Pancreas (tissue), 10 donors: ENCODE data around the gene AOC2. TPM values are rescaled to one million over a fixed set of nuclear protein-coding genes. Genes with fewer than 3 reads are reported as not detected.
"Not testable (repeated sequence)": the region's sequence is repeated elsewhere in the genome, so short reads cannot be mapped to it uniquely, and the experiment has no call there.

Source experiments
- ATAC-seq, 4 donors: fragments of 200-7000 bp; cut with Tn5 transposase; one replicate each; pipeline versions ENCODE4 v1.8.0 to v1.9.1; 2020; ENCODE audit warnings: mild to moderate bottlenecking in 4 of 4, moderate library complexity in 4 of 4
- DNase-seq, 6 donors: peaks; one replicate each; pipeline ENCODE4 v3.0.0-alpha.2; 2020
- FAIRE-seq: peaks from 2 replicates; lab custom pipeline; 2012; peaks lifted over from hg19 to GRCh38; lab: Jason Lieb, UNC
- H3K27ac ChIP-seq, 4 donors: fragments of 200-600 bp; sonication (generic); 1 replicate in 3 of 4; 2 replicates in 1 of 4; pipeline versions ENCODE4 v1.5.0 to v1.8.0; 2020
- H3K27me3 ChIP-seq, 4 donors: fragments of 200-600 bp; one replicate each; pipeline ENCODE4 v1.8.0; 2021
- H3K36me3 ChIP-seq, 3 donors: fragments of 200-600 bp; sonication (generic) in 1 of 3; one replicate each; pipeline versions ENCODE4 v1.5.0 to v1.8.0; 2020 to 2021
- H3K4me1 ChIP-seq, 3 donors: fragments of 200-600 bp; one replicate each; pipeline ENCODE4 v1.8.0; 2021
- H3K4me3 ChIP-seq, 4 donors: fragments of 200-600 bp; sonication (generic) in 2 of 4; one replicate each; pipeline versions ENCODE4 v1.5.0 to v1.8.0; 2020 to 2021
- H3K9me3 ChIP-seq, 4 donors: fragments of 200-600 bp; one replicate each; pipeline ENCODE4 v1.8.0; 2021
- CTCF ChIP-seq, 4 donors: fragments of 200-600 bp; sonication (generic) in 3 of 4; IDR thresholded peaks; one replicate each; pipeline versions ENCODE4 v1.5.0 to v1.8.0; 2021; ENCODE audit warnings: antibody characterized with exemption in 4 of 4
- WGBS, 2 donors: extraction: QIAGEN DNeasy Blood & Tissue Kit; methylation state at CpG; one replicate each; pipeline ENCODE4 v1.1.7; 2013; 5-methylcytosine and 5-hydroxymethylcytosine counted together
- intact Hi-C, 3 donors: fragments of 100-400 bp; cut with DNase I; formaldehyde crosslinking; loops; one replicate each; pipeline versions ENCODE4 v1.11.1 to v1.14.2; 2022
- polyA plus RNA-seq, 2 donors: library from polyadenylated mRNA; stranded (reverse); fragments of 200-250 nt; gene quantifications; one replicate each; pipeline ENCODE4 v1.2.3, GENCODE V29; 2013
- total RNA-seq, 6 donors: library from RNA; stranded (reverse); fragmentation: NEBNext Ultra II Directional in 4 of 6; extraction: Animal tissue kit (Norgen Biotek cat#: 25700) in 4 of 6; gene quantifications; one replicate each; pipeline versions ENCODE4 v1.2.1 to v1.2.4, GENCODE V29; 2021 to 2023
- donor health status: healthy with polysubstance abuse.
- donor health status: DM: no; HTN: no; CAD: no; lungs with moderate emphysema.
- donor health status: DM: no; HTN: no; CAD: no.
- donor health status: control.
- donor health status: control.
- donor health status: Bipolar disorder and iron deficiency.
- donor health status: DM: yes; HTN: yes; CAD: no.
- donor health status: DM: no; HTN: no; CAD: no.
- donor health status: DM: no; HTN: no; CAD: no.
- donor health status: DM: yes; HTN: yes; CAD: no.

Gene AOC2
- total and polyA plus RNA-seq, 8 donors: 0.37 to 1.7 (median 0.63) TPM

DNA sequence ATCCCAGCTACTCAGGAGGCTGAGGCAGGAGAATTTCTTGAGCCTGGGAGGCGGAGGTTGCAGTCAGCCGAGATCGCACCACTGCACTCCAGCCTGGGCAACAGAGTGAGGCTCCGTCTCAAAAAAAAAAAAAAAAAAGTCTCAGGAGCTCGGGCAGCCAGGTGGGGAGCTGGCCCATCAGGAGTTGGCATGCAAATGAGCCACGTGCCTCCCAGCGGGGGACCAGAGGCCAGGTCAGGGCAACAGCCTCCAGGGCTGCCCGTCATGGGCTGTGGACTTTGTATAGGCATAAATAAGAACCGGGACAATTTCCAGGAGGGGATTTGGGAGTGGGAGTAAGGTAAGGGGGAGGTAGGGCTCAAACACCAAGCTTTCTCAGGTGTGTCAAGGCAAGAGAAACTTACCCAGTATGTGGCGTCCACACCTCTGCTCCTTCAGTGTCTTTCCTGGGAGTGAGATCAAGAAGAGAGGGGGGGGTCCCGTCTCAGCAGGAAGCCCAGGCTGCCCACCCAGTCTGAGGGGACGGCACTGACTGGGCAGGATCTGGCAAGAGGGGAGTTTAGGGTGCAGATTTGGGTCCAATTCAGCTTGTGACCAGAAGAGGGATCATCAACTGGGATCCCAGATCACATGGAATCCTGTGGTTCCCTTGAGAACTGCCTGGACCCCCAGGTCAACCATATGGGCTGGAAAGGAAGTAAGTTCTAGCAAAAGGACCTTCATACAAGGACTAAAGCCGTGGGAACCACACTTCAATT lies 33.9 kb downstream of the AOC2 start:
- no peak for TF ChIP-seq CTCF (IDR thresholded peaks at IDR 0.05)
- WGBS, 2 donors: 43 to 51% methylated on average over 12 to 13 of the region's 13 CpGs
- Histone ChIP-seq H3K9me3 (no peaks in the 10 kb centered on the region), H3K27ac (no peak overlapping the region), H3K4me1 (no peaks in the 10 kb centered on the region), H3K27me3 (no peaks in the 10 kb centered on the region), H3K36me3 (no peaks in the 10 kb centered on the region), H3K4me3 (no peak overlapping the region)
- no peak for FAIRE-seq
- peak; percentile 47 to 85 (median 68) for ATAC-seq
- peak in 3 of 6 donors; percentile 35 to 54 (median 36) for DNase-seq
- intact Hi-C loops: no loop called here

DNA sequence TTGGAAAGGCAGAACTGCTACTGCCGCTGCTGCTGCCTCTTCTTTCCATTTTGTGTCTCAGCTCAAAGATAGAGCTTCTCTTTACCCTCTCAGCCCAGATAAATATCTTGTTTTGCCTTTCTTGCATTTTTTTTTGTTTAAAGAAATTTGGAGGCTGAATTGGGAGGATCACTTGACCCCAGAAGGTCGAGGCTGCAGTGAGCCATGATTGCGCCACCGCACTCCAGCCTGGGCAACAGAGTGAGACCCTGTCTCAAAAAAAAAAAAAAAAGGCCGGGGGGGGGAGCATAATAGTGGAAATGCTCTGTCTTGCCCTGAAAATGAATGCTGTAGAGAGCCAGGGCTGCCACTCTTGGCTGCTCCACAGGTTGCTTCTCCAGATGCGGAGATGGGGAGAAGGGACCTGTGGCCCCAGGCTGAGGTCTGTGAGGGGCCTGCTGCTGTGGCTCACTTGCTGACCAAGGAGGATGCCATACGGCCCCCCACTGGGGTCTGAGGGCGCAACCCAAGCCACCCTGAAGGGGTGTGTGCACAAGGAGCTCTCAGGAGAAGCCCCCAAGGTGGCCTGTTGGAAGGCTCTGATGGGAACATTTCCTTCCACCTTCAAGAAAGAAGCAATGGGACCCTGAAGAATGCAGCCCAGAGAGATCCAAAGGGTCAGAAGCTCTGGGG lies 34.7 kb downstream of the AOC2 start:
- DNase-seq (no peak), FAIRE-seq (no peak), ATAC-seq (no peak)

DNA sequence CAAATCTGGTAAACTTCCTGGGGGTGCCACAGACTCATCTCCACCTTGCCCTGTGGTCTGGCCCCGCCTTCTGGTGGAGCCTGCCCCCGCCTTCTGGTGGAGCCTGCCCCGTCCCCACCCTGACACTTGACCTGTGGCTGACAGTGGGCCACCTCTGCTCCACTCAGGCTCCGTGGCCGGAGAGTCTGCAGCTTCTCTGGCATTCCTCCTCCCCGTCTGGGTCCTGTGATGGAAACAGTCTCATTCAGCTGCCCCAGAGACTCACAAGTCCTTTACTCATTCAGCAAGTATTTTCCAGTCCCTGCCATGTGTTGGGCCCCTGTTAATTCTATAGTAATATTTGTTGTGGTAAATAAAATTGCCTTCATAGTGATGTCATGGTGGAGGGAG lies 35.2 kb downstream of the AOC2 start:
- Histone ChIP-seq H3K27me3 (no peaks in the 10 kb centered on the region), H3K36me3 (no peaks in the 10 kb centered on the region), H3K4me1 (no peaks in the 10 kb centered on the region), H3K27ac (no peak overlapping the region), H3K9me3 (no peaks in the 10 kb centered on the region), H3K4me3 (no peak overlapping the region)
- no peak for TF ChIP-seq CTCF (IDR thresholded peaks at IDR 0.05)
- WGBS, 2 donors: 84 to 85% methylated on average over 6 of the region's 6 CpGs
- no peak for ATAC-seq
- FAIRE-seq: no peak
- intact Hi-C loops: no loop called here
- DNase-seq: no peak

More for the DNA sequence above, 34.7 kb downstream of the AOC2 start:
- WGBS, 2 donors: 77 to 85% methylated on average over 8 of the region's 8 CpGs
- intact Hi-C loops: no loop called here
- no peaks in the 10 kb centered on the region for H3K4me1 ChIP-seq
- TF ChIP-seq CTCF (IDR thresholded peaks at IDR 0.05): no peak
- no peaks in the 10 kb centered on the region for H3K27me3 ChIP-seq
- H3K4me3 ChIP-seq: no peak overlapping the region
- H3K9me3 ChIP-seq: no peaks in the 10 kb centered on the region
- no peak overlapping the region for H3K27ac ChIP-seq
- H3K36me3 ChIP-seq: no peaks in the 10 kb centered on the region

- Histone ChIP-seq H3K27ac (no peak overlapping the region), H3K4me3 (no peak overlapping the region), H3K9me3 (no peaks in the 10 kb centered on the region), H3K36me3 (no peaks in the 10 kb centered on the region), H3K4me1 (no peaks in the 10 kb centered on the region), H3K27me3 (no peaks in the 10 kb centered on the region)
- no peak for ATAC-seq
- 80 to 85% methylated on average over 5 of the region's 5 CpGs for WGBS, 2 donors
- intact Hi-C loops: no loop called here
- no peak for FAIRE-seq
- no peak for TF ChIP-seq CTCF (IDR thresholded peaks at IDR 0.05)
- no peak for DNase-seq
Measured at GRCh38 chr17:42880776-42881310, 36.5 kb downstream of the AOC2 start.

GRCh38 chr17:42881706-42882105 lies 37.3 kb downstream of the AOC2 start:
- FAIRE-seq: not testable (repeated sequence)

More at GRCh38 chr17:42881706-42882105, 37.3 kb downstream of the AOC2 start:
- H3K9me3 ChIP-seq, H3K36me3 ChIP-seq, H3K27me3 ChIP-seq, H3K4me3 ChIP-seq, H3K27ac ChIP-seq, intact Hi-C loops, H3K4me1 ChIP-seq, DNase-seq, ATAC-seq: not testable (repeated sequence)
- 81 to 87% methylated on average over 6 of the region's 6 CpGs for WGBS, 2 donors
